Measurements from ENCODE around the gene EXOSC2. TPM values are rescaled to one million over a fixed set of nuclear protein-coding genes. Genes with fewer than 3 reads are reported as not detected.
A peak's percentile ranks its signal among the peaks of the same experiment; 100 is the strongest.

Gene EXOSC2
- total RNA-seq, 1 experiment from 2014 or later = 71.5 TPM

- Histone ChIP-seq H4K20me1 (ENCODE audit: insufficient read depth) (no peaks in the 10 kb centered on the region), H3K4me2 (ENCODE audit: low read length) (peak overlapping the region; percentile 87), H3K27ac (ENCODE audit: low read depth, low read length) (peak overlapping the region; percentile 78), H3K9me2 (ENCODE audit: insufficient read depth) (no peaks in the 10 kb centered on the region), H2AFZ (ENCODE audit: low read depth, low read length, poor library complexity, severe bottlenecking) (peak overlapping the region; percentile 38), H3K9ac (ENCODE audit: low read length) (peak overlapping the region; percentile 66), H3K36me3 (ENCODE audit: control insufficient read depth in 1 of 2, insufficient read depth in 2 of 2, low read length in 2 of 2) (no peaks in the 10 kb centered on the region), H3K79me2 (ENCODE audit: insufficient read depth, low read length) (no peaks in the 10 kb centered on the region), H3K4me1 (ENCODE audit: control insufficient read depth in 1 of 2, insufficient read depth in 2 of 2, low read length in 2 of 2) (peaks cover 4 to 16% of the 10 kb centered on the region in 2 experiments), H3K4me3 (replicated peaks in 1 of 2; ENCODE audit: low read depth in 1 of 2, low read length in 2 of 2) (peak overlapping the region; percentile 59 to 62), H3K9me3 (ENCODE audit: control insufficient read depth in 1 of 2, insufficient read depth in 1 of 2, low read depth in 1 of 2, low read length in 2 of 2) (0 out of 4 replicates have a peak, but pooled peaks cover 0 to 4% of the 10 kb centered on the region in 2 experiments), H3K27me3 (ENCODE audit: insufficient read depth, low read length) (no peaks in the 10 kb centered on the region)
- POLR2A ChIA-PET = interaction anchor here (0.9 to 1.7 kb wide), 3 partner anchors 11 to 221 kb away, joined by 3 to 4 read pairs (median 4); partner anchors contain the start of gene EXOSC2
- TF ChIP-seq ZFX (IDR thresholded peaks at IDR 0.05) = peak; percentile 57; the same call in 1 of the 2 replicates
- TF ChIP-seq YY1 (IDR thresholded peaks at IDR 0.05; ENCODE audit: extremely low read depth, insufficient replicate concordance, low read depth, low read length) = no peak
- ATAC-seq (peak; percentile 58), DNase-seq (ENCODE audit: low read depth, low spot score) (no peak)
- intact Hi-C loops (cut with micrococcal nuclease) = loop anchor here (1.0 kb wide), 1 partner anchor 221 kb away; no protein-coding TSS in a partner anchor
- no TSS peak for BruUV-seq (replicated peaks)
- CTCF ChIA-PET = interaction anchor here (0.9 to 2.6 kb wide), 11 partner anchors 11 to 575 kb away, joined by 3 to 16 read pairs (median 4); partner anchors contain the start of gene EXOSC2
- RAD21 ChIA-PET (ENCODE audit: low non-redundant PET in 1 of 2, low total read pairs in 2 of 2, uncharacterized antibody in 2 of 2, unreplicated experiment in 2 of 2) = interaction anchor here (1.1 kb wide), 2 partner anchors 182 to 219 kb away, joined by 3 to 6 read pairs; no protein-coding TSS in a partner anchor
These were observed 11.7 kb upstream of the EXOSC2 start for GRCh38 chr9:130681769-130682420.

GRCh38 chr9:130682421-130683121, 11.0 kb upstream of the EXOSC2 start:
- Histone ChIP-seq H3K9me2 (ENCODE audit: insufficient read depth) (no peaks in the 10 kb centered on the region), H3K4me3 (replicated peaks in 1 of 2; ENCODE audit: low read depth in 1 of 2, low read length in 2 of 2) (peak overlapping the region; percentile 59 to 62), H3K9me3 (ENCODE audit: control insufficient read depth in 1 of 2, insufficient read depth in 1 of 2, low read depth in 1 of 2, low read length in 2 of 2) (0 out of 4 replicates have a peak, but pooled peaks cover 0 to 4% of the 10 kb centered on the region in 2 experiments), H3K4me2 (ENCODE audit: low read length) (peak overlapping the region; percentile 87), H3K27ac (ENCODE audit: low read depth, low read length) (peak overlapping the region; percentile 78; the same call in 1 of the 2 replicates), H3K36me3 (ENCODE audit: control insufficient read depth in 1 of 2, insufficient read depth in 2 of 2, low read length in 2 of 2) (no peaks in the 10 kb centered on the region), H2AFZ (ENCODE audit: low read depth, low read length, poor library complexity, severe bottlenecking) (peak overlapping the region; percentile 38), H3K79me2 (ENCODE audit: insufficient read depth, low read length) (no peaks in the 10 kb centered on the region), H3K27me3 (ENCODE audit: insufficient read depth, low read length) (no peaks in the 10 kb centered on the region), H3K4me1 (ENCODE audit: control insufficient read depth in 1 of 2, insufficient read depth in 2 of 2, low read length in 2 of 2) (peaks cover 4 to 16% of the 10 kb centered on the region in 2 experiments), H4K20me1 (ENCODE audit: insufficient read depth) (no peaks in the 10 kb centered on the region), H3K9ac (ENCODE audit: low read length) (peak overlapping the region; percentile 66)
- DNase-seq (ENCODE audit: low read depth, low spot score) = peak; percentile 69
- RAD21 ChIA-PET (ENCODE audit: low non-redundant PET in 1 of 2, low total read pairs in 2 of 2, uncharacterized antibody in 2 of 2, unreplicated experiment in 2 of 2) = interaction anchor here (1.1 kb wide), 2 partner anchors 183 to 220 kb away, joined by 3 to 6 read pairs; no protein-coding TSS in a partner anchor
- CTCF ChIA-PET = interaction anchor here (0.7 to 2.6 kb wide), 12 partner anchors 10 to 576 kb away, joined by 3 to 16 read pairs (median 4); partner anchors contain the start of gene EXOSC2
- BruUV-seq (replicated peaks) = no TSS peak
- ATAC-seq = peak; percentile 63
- intact Hi-C loops (cut with micrococcal nuclease) = loop anchor here (1.0 kb wide), 1 partner anchor 221 kb away; no protein-coding TSS in a partner anchor
- POLR2A ChIA-PET = interaction anchor here (0.7 to 1.7 kb wide), 4 partner anchors 11 to 232 kb away, joined by 3 to 4 read pairs (median 4); partner anchors contain the start of gene EXOSC2
- no peak for TF ChIP-seq SP1 (IDR thresholded peaks at IDR 0.05; ENCODE audit: low read depth)
- no peak for TF ChIP-seq JUND (IDR thresholded peaks at IDR 0.05)
- TF ChIP-seq POLR2AphosphoS5 (IDR thresholded peaks at IDR 0.05; ENCODE audit: low read depth, low read length) = peak; percentile 23; the same call in 1 of the 2 replicates
- no peak for TF ChIP-seq REST (IDR thresholded peaks at IDR 0.05; ENCODE audit: low read depth)
- TF ChIP-seq CTCF (IDR thresholded peaks at IDR 0.05 in 2 of 3, conservative IDR thresholded peaks at IDR 0.05 in 1 of 3; ENCODE audit: borderline replicate concordance in 1 of 3, insufficient read depth in 1 of 3, low read depth in 2 of 3, low read length in 2 of 3) = peak; percentile 68 to 96 (median 74)
- TF ChIP-seq EZH2 (IDR thresholded peaks at IDR 0.05) = no peak
- TF ChIP-seq ZFX (IDR thresholded peaks at IDR 0.05) = no peak
- TF ChIP-seq TCF7L2 (IDR thresholded peaks at IDR 0.05; ENCODE audit: borderline replicate concordance, extremely low read depth, insufficient read depth, insufficient read length) = no peak
- TF ChIP-seq YY1 (IDR thresholded peaks at IDR 0.05; ENCODE audit: extremely low read depth, insufficient replicate concordance, low read depth, low read length) = peak; percentile 5
